NB4 (cell line): ENCODE results near the gene LOC128125822.

ENCODE experiments used
- CTCF ChIP-seq: IDR thresholded peaks from one replicate; pipeline ENCODE4 v1.5.1; 2012; ENCODE audit warnings: low read depth, low read length
- MAX ChIP-seq: IDR thresholded peaks from 2 replicates; pipeline ENCODE4 v1.6.1; 2011; ENCODE audit warnings: low read depth, low read length
- POLR2A ChIP-seq: IDR thresholded peaks from 2 replicates; pipeline ENCODE4 v1.6.1; 2011; ENCODE audit warnings: mild to moderate bottlenecking; ENCODE audit not compliant: insufficient read length; ENCODE audit errors: extremely low read depth

- TF ChIP-seq CTCF (no peak), POLR2A (no peak), MAX (no peak)
These were observed 4.3 kb upstream of the LOC128125822 start for GRCh38 chr6:63567966-63568365.
